Sigmoid colon (tissue), 7 donors: ENCODE results near the gene IRAK1BP1. TPM values are rescaled to one million over a fixed set of nuclear protein-coding genes. Genes with fewer than 3 reads are reported as not detected.

Experiments used
- DNase-seq: peaks from one replicate; pipeline ENCODE4 v3.0.0-alpha.2; 2019
- H3K27ac ChIP-seq, 4 donors: fragments of 200-600 bp; sonication (generic); one replicate each; pipeline ENCODE4 v1.5.1; 2016 to 2019; ENCODE audit warnings: mild to moderate bottlenecking in 1 of 4
- H3K27me3 ChIP-seq, 3 donors: fragments of 200-600 bp; sonication (generic); one replicate each; pipeline ENCODE4 v1.5.1; 2019; ENCODE audit warnings: mild to moderate bottlenecking in 1 of 3
- H3K36me3 ChIP-seq, 4 donors: fragments of 200-600 bp; sonication (generic); one replicate each; pipeline ENCODE4 v1.5.1; 2016 to 2019
- H3K4me1 ChIP-seq, 4 donors: fragments of 200-600 bp; sonication (generic); one replicate each; pipeline ENCODE4 v1.5.1; 2017 to 2019
- H3K4me3 ChIP-seq, 4 donors: fragments of 200-600 bp; sonication (generic); one replicate each; pipeline ENCODE4 v1.5.1; 2017 to 2019; ENCODE audit warnings: mild to moderate bottlenecking in 2 of 4, moderate library complexity in 1 of 4
- H3K9me3 ChIP-seq, 4 donors: fragments of 200-600 bp in 3 of 4; sonication (generic) in 3 of 4; one replicate each; pipeline versions ENCODE4 v1.5.1 to v1.6.1; 2013 to 2019
- CTCF ChIP-seq, 4 experiments: fragments of 450-650 bp in 3 of 4; fragments of 200-600 bp in 1 of 4; IDR thresholded peaks; one replicate each; pipeline ENCODE4 v1.5.1; 2016 to 2019; ENCODE audit warnings: antibody characterized with exemption in 4 of 4, mild to moderate bottlenecking in 3 of 4, moderate library complexity in 2 of 4
- EP300 ChIP-seq, 4 donors: sonication (generic); formaldehyde crosslinking; IDR thresholded peaks; one replicate each; pipeline ENCODE4 v1.6.1; 2017; ENCODE audit warnings: antibody characterized with exemption in 4 of 4
- POLR2A ChIP-seq, 2 donors: fragments of 450-650 bp; IDR thresholded peaks; one replicate each; pipeline ENCODE4 v1.6.1; 2016; ENCODE audit warnings: antibody characterized with exemption in 2 of 2, mild to moderate bottlenecking in 2 of 2, moderate library complexity in 2 of 2
- POLR2AphosphoS5 ChIP-seq, 4 donors: sonication (generic); formaldehyde crosslinking; IDR thresholded peaks; one replicate each; pipeline ENCODE4 v1.6.1; 2017; ENCODE audit warnings: antibody characterized with exemption in 4 of 4
- WGBS, 2 donors: extraction: QIAGEN DNeasy Blood & Tissue Kit; methylation state at CpG; one replicate each; pipeline ENCODE4 v1.1.7; 2013; 5-methylcytosine and 5-hydroxymethylcytosine counted together
- intact Hi-C: fragments of 100-400 bp; cut with DNase I; formaldehyde crosslinking; loops from one replicate; pipeline ENCODE4 v1.15.1; 2023
- polyA plus RNA-seq, 3 donors: library from polyadenylated mRNA; stranded (reverse); fragments of 200-250 nt; gene quantifications; one replicate each; pipeline ENCODE4 v1.2.3, GENCODE V29; 2013
- total RNA-seq, 4 donors: library from RNA; depleted of rRNA; stranded (reverse); fragments of >200 nt; gene quantifications; one replicate each; pipeline ENCODE4 v1.1.0, GENCODE V29; 2016
- donor health status: healthy with polysubstance abuse.
- donor health status: Bipolar disorder and iron deficiency.
- donor health status: healthy.

IRAK1BP1 gene
- total and polyA plus RNA-seq, 7 donors: 0.46 to 8.2 (median 4.9) TPM

- no peaks in the 10 kb centered on the region for H3K36me3 ChIP-seq
- intact Hi-C loops: no loop called here
- no peaks in the 10 kb centered on the region for H3K4me1 ChIP-seq
- no peak for DNase-seq
- H3K4me3 ChIP-seq: no peak overlapping the region
- H3K27ac ChIP-seq: no peak overlapping the region
- no peaks in the 10 kb centered on the region for H3K27me3 ChIP-seq
- no peak for TF ChIP-seq POLR2AphosphoS5 (IDR thresholded peaks at IDR 0.05)
- TF ChIP-seq EP300 (IDR thresholded peaks at IDR 0.05): no peak
- TF ChIP-seq CTCF (IDR thresholded peaks at IDR 0.05): no peak
- no peak for TF ChIP-seq POLR2A (IDR thresholded peaks at IDR 0.05)
- no peaks in the 10 kb centered on the region for H3K9me3 ChIP-seq
Measured at GRCh38 chr6:78842953-78843352, 24.4 kb upstream of the IRAK1BP1 start.

DNA sequence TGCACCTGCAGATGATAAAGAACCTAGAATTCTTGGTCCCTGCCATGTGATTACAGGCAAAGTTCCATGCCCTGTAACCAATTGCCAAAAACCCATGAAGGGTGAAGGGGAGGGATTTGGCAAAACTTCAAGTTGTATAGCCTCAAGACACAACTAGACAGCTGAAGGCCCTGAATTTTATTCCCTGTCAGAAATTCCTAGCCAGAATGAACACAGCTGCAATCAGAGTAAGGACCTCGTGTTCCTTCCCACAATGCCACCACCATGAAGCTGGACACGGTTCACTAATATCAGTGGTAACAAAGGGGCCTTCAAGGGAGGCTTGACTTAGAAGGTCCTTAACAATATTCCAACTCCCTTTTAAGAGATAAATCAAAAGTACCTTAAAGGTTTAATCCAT, 22.5 kb upstream of the IRAK1BP1 start:
- H3K27ac ChIP-seq: no peak overlapping the region
- no peaks in the 10 kb centered on the region for H3K36me3 ChIP-seq
- WGBS, 2 donors: 68 to 74% methylated on average over 2 of the region's 2 CpGs
- H3K4me1 ChIP-seq: no peaks in the 10 kb centered on the region
- no peaks in the 10 kb centered on the region for H3K9me3 ChIP-seq
- no peak for TF ChIP-seq POLR2AphosphoS5 (IDR thresholded peaks at IDR 0.05)
- TF ChIP-seq POLR2A (IDR thresholded peaks at IDR 0.05): no peak
- intact Hi-C loops: no loop called here
- no peaks in the 10 kb centered on the region for H3K27me3 ChIP-seq
- H3K4me3 ChIP-seq: no peak overlapping the region
- no peak for DNase-seq

DNA sequence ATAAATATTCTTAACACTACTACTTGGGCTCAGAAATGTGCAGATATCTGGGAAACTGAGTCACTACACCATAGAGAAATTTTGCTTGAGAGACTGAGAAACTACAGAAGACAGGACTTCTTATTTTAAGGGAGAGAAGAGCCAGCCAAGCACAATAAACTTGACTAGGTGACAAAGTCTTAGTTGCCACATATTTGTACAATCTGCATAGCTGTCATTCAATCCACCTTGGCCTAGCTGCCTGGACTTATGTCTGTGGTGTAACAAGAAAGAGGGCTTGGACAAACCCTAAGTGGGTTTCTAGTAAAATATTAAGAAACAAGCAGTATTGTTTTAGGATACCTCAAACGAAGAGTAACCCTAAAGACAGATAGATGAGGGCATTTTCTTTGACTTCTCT, 21.8 kb upstream of the IRAK1BP1 start:
- no peaks in the 10 kb centered on the region for H3K27me3 ChIP-seq
- H3K36me3 ChIP-seq: peaks cover 0 to 5% (median 0%) of the 10 kb centered on the region in 4 donors
- TF ChIP-seq CTCF (IDR thresholded peaks at IDR 0.05): no peak
- no peak for TF ChIP-seq EP300 (IDR thresholded peaks at IDR 0.05)
- TF ChIP-seq POLR2AphosphoS5 (IDR thresholded peaks at IDR 0.05): no peak
- TF ChIP-seq POLR2A (IDR thresholded peaks at IDR 0.05): no peak
- H3K4me1 ChIP-seq: no peaks in the 10 kb centered on the region
- no peak for DNase-seq
- H3K4me3 ChIP-seq: no peak overlapping the region
- intact Hi-C loops: no loop called here
- H3K27ac ChIP-seq: no peak overlapping the region
- 73 to 80% methylated on average over 1 of the region's 1 CpG for WGBS, 2 donors
- no peaks in the 10 kb centered on the region for H3K9me3 ChIP-seq

DNA sequence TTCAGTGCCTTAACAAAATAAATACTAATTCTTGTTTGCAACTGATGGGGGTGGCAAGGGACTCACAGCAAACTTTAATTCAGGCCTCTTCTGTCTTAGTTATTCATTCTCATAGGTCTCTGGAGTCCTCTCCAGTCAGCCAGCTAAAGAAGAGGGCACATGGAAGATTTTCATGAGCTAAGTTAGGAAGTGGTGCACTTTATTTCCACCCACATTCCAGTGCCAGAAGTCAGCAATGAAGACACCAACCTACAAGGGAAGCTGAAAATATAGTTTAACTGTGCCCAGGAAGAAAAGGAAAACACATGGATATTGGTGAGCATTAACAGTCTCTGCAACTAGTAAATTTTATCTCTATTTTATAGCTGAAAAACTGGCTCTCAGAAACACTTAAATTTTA, 16.7 kb upstream of the IRAK1BP1 start:
- TF ChIP-seq POLR2AphosphoS5 (IDR thresholded peaks at IDR 0.05) (no peak), CTCF (IDR thresholded peaks at IDR 0.05) (no peak), EP300 (IDR thresholded peaks at IDR 0.05) (no peak), POLR2A (IDR thresholded peaks at IDR 0.05) (no peak)
- intact Hi-C loops: no loop called here
- Histone ChIP-seq H3K36me3 (peaks cover 0 to 7% (median 0%) of the 10 kb centered on the region in 4 donors), H3K27ac (no peak overlapping the region), H3K4me3 (no peak overlapping the region), H3K9me3 (no peaks in the 10 kb centered on the region), H3K27me3 (no peaks in the 10 kb centered on the region), H3K4me1 (no peaks in the 10 kb centered on the region)
- DNase-seq: no peak

- no peaks in the 10 kb centered on the region for H3K27me3 ChIP-seq
- no peak overlapping the region for H3K27ac ChIP-seq
- H3K9me3 ChIP-seq: no peaks in the 10 kb centered on the region
- no peak for DNase-seq
- peaks cover 0 to 7% (median 0%) of the 10 kb centered on the region in 4 donors for H3K36me3 ChIP-seq
- intact Hi-C loops: no loop called here
- no peaks in the 10 kb centered on the region for H3K4me1 ChIP-seq
- no peak overlapping the region for H3K4me3 ChIP-seq
- TF ChIP-seq CTCF (IDR thresholded peaks at IDR 0.05): no peak
- no peak for TF ChIP-seq POLR2AphosphoS5 (IDR thresholded peaks at IDR 0.05)
- no peak for TF ChIP-seq POLR2A (IDR thresholded peaks at IDR 0.05)
- TF ChIP-seq EP300 (IDR thresholded peaks at IDR 0.05): no peak
Measured at GRCh38 chr6:78851156-78851555, 16.2 kb upstream of the IRAK1BP1 start.
